Measurements from ENCODE around the gene TGM2.

The TGM2 gene

DNA sequence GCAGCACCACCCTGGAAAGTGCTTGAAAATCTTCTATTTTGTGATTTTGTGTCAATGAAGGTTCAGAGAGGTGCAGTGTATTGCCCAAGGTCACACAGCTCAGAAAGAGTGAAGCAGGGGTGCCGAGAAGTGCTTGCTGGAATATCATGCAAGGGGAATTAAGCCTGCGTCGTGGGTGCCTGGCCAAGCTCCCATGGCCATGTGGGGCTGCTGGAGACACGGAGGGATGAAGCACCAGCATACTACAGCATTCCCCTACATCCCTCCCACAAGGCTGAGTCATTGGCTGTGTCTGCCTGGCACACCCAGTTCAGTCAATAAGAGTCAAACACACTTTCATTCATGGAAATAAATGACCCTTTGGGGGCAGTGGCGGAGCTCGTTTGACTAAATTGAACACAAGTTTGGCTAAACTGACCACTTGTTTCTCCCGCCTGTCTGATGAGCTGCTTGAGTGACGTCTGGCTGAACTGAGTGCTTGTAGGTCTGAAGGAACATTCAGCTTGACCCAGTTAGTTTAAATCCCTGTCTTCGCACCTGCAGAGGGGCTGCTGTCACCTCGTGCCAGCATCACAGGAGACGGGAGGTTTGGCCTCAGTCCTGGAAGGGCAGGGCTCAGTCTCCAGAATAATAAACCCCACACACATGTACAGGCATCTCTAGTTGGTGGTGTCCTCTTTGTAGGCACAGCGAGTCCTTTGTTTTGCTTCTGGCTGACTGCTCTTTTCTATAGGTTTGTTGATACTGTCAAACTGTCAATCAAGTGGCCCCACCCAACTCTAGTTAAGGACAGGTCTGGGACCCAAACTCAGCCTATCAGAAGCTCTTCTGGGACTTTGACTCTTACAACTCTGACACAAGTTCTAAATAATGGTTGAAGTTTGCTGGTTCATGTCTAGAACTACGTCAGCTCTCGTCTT lies 8.4 kb upstream of the TGM2 start:
- DNase-seq, result no peak

DNA sequence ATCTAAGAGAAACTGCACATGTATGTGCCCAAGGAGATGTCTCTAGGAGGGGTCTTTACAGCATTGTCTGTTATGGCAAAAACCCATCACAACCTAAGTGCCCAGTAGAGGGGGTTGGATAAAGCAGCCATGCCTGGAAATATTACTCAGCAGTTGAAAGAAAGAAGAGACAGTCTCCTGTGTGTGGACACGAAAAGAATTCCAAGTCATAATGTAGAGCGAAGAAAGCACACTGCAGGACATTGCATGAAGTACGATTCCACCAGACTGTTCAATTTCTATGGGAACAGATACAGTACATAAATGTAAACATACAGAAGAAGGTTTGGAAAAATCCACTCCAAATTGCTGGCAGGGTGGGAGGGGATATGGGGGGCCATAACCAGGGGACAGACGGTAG lies 7.3 kb upstream of the TGM2 start:
- DNase-seq, result no peak

DNA sequence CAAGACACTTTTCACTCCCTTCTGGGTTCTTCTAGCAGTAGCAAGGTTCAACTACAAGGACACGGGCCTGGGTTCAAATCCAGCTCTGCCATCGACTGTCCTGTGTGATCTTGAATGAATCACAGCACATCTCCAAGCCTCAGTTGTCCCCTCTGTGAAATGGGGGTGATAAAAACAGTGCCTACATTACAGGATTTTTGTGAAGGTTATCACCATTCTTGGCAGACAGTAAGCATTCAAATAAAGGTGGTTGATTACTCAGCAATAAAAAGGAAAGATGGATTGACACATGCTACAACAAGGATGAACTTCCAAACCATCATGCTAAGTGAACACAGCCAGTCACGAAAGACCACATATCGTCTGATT lies 6.6 kb upstream of the TGM2 start:
- DNase-seq, result no peak

DNA sequence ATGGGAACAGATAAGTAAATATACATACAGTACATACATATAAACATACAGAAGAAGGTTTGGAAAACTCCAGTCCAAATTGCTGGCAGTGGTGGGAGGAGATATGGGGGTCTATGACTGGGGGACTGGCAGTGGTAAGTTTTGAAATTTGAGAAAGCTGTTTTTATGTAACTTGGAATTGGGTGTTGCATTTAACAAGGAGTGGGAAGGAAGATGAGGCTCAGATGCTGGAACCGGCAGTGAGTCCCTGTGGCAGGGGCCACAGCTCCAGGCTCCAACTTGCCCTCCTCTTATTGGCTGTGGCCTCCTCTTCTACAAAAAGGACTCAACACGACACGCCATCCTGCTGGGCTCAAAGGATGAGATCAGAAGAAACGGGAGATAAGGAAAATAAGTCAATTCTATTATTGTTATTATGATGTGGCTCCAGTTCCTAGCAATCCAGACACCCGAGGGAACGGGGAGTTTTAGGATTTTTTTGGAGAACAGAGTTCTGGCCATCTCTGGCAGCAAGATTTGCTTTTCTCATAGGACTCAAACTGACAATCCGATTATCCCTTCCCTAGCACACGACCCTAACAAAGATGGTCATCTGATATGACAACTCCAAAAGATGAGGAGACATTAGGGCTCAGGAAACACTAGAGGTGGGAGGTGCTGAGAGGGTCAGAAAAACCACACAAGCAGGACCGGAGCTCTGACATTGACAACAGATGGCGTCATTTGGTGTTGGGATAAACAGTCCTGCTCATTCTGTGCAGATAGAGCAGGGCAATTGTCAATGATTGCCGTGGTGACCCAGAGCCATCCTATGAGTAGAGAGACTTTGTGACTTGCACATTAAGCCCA lies 6.0 kb upstream of the TGM2 start:
- DNase-seq, result no peak

DNA sequence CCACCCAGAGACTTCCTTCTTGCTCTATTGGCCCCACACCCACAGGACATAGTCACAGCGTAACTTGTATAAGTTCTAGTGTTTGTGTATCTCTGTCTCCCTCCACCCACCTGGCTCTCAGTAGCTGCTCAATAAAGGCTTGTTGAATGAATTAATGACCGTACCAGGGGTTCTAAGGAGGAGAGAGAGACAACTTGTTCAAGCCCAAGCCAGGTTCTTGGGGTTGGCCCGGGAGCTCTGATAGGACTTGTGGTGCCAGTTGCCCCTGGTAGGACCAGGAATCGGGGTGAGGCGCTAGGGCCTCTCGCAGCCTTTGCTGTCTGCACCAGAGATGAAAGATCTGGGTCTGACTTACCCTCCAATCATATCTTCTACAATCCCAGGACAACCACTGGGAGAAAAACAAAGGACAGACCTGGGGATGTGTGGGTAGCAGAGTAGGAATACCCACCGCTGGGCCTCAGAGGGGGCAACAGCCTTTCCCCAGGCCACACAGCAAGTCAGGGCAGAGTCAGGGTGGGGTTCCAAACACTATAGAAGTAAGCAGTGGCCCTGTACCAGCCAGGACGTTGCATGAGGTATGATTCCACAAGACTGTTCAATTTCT lies 5.3 kb upstream of the TGM2 start:
- DNase-seq, result no peak

DNA sequence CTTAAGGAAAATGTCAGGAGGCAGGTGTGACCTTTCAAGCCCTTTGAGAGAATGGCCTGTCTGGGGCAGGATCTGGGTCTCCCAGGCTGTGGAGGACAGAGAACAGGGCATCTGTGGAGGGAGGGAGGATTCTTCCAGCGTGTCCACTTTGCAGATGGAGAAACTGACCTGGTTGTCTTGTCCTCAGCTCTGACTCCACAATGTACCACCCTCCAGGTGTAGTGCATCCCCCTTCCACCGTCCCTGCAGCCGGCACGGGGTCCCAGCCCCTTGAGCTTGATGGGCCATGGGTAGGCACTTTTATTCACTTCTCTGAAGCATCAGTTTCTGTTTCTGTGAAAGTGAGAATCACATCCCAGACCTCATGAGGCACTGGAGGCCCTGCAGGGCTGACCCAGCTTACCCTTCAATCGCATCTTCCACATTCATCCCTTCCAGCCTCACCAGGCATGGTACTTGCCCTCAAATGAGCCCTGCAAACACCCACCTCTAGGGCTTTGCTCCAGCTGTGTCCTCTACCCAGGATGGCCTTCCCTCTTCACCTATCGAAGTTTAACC lies 4.6 kb upstream of the TGM2 start:
- DNase-seq, result no peak

DNA sequence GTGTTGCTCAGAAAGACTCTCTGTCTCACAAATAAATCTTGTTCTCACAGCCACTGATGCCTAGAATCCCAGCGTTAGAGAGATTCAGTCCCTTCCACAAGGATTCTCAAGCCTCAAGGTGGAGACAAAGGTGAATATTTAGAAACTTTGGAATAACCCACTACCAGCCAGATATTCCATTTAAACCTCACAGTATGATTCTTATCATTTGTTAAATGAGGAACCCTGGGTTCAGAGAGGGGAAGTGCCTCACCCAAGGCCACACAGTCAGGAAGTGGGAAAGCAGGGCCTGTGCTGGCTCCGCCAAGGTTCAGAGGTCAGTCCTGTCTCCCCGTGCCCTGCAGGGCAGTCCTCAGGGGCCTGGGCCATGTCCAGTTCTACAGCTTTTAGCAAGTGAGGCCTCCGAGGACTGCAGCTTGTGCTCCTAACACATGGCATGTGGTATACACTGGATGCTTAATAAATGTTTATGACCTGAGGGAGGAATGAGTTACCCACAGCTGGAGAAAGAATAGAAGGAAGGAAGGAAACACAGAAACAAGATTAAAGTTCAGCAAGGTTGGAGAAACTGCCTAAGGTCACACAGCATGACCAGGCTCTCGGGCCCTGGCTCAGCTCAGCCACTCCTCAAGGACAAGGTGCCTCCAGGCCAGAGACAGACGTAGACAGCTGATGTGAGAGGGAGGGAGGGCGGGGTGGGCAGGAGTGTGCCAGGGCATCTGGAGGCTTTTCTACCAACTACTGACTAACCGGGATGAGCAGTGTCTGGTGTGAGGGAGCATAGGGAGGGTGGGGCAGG lies 3.9 kb upstream of the TGM2 start:
- DNase-seq, result no peak

DNA sequence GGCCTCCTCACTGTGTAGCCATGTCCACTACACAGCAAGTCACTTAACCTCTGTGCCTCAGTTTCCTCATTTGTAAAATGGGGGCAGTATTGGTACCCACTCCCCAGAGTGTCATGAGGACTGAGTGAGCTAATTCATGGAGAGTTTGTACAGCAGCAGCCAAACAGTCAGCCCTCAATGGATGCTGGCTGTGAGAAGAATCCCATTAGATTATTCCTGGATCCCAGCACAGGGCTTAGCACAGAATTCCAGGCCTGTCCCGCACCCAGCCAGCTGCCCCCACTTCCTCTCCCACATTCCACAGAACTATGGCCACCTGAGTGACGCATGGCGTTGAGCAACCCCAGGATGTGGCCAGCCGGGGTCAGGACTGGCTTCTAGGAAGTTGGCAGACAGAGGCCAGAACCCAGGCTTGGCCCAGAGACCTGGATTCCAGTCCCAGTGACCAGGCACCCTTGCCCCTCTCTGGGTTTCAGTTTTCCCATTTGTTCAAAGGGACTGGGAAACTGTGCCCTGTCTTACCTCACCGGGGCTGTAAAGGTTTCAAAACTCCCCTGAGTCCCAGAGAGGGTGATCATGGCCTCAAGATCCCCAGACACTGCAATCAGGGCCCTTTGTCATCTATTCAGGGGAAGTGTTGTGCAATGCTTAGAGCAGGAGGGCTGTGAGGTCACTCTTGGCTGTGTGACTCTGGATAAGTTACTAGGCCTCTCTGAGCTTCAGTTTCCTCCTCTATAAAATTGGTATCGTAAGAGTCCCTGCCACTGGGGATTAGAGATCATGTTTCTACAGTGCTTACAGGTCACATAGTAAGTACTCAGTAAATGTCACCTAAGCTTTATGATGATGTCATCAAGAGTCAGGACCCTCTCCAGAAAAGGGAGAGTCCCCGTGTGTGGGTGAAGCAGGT lies 3.0 kb upstream of the TGM2 start:
- DNase-seq, result no peak

DNA sequence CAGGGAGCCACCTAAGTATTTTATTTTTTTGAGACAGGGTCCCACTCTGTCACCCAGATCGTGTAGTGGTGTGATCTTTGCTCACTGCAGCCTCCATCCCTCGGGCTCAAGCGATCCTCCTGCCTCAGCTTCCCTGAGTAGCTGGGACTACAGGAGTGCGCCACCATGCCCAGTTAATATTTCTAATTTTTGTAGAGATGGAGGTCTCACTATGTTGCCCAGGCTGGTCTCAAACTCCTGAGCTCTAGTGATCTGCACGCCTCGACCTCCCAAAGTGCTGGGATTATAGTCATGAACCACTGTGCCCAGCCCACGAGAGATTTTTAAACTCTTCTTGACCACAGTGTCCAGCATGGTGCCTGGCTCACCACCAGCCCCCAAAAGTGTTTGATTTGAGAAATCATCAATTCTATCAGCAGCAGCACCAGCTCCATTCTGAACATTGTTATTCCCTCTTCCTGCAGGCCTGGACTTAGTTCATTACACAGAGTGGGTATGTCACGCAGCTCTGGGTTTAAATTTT lies 2.3 kb upstream of the TGM2 start:
- no peak for DNase-seq

DNA sequence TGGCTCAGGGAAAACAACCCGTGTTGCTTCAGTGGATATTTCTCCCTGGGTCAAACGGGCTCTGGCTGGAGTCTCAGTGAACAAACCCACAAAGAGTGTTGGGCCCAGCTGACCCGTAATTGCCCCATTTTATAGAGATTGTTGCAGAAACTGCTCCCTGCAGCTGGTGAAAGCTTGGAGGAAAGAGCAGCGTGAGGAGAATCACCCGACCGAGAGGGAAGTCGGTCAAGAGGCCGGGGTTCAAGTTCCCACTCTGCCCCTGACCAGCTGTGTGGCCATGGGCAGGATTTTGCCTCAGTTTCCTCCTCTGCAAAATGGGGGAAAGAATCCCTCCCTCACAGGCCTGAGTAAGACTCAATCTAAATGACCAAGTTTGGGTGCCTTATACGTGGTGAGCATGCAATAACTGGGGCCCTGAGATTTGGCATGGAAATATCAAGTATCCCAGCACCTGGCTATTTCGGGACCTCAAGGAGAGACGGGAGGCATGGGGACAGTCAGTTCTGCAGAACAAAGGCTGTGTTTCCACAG lies 1.7 kb upstream of the TGM2 start:
- no peak for DNase-seq

DNA sequence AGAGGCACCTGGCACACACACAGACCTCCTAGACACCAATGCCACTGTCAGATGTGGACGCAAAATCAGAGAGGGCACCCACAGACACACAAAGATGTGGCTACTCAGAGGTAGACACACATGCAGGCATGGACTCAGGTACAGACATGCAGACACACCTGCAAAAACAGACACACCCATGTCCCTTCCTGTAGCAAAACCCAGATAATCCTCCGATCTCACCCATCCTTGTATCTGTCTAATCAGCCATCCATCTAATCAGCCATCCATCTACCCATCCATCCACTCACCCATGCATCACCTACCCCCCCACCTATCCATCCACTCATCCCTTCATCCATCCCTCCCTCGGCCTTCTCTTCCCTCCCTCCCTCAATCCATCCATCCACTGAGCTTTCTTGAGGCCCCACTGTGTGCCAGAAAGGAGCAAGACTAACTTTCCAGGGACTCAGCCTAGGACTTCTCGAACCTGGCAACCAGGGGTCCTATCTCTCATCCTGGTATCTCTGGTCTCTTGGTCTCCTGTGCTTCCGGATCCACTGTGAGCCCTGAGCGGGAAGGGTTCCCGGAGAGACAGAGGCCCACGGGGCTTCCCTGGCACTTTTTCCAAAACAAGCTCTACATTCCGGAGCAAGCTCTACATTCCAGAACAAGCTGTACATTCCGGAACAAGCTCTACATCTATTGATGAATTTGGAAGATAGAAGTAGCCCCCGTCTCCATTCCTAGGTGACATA lies 1.1 kb upstream of the TGM2 start:
- no peak for DNase-seq

DNA sequence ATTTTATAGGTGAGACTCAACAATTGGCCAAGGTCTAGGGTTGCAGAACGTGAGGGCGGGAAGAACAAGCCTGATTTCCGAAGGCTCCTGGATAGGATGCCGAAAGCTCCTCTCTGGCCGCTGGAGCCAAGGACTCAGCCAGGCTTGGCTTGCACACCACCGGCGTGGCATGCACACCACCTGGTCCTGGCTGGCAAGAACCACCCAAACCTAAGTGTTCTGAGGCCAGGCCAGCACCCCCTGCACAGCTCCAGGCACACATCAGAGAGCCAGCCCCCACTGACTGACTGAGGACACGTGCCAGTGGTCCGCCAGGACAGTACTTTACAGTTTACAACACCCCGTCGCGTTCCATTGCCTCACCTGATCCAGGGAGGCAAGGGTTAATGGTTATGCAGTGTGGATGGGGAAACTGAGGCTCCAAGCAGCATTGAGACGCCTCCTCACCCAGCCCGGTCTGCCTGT lies 414 bp downstream of the TGM2 start:
- DNase-seq, result no peak

DNA sequence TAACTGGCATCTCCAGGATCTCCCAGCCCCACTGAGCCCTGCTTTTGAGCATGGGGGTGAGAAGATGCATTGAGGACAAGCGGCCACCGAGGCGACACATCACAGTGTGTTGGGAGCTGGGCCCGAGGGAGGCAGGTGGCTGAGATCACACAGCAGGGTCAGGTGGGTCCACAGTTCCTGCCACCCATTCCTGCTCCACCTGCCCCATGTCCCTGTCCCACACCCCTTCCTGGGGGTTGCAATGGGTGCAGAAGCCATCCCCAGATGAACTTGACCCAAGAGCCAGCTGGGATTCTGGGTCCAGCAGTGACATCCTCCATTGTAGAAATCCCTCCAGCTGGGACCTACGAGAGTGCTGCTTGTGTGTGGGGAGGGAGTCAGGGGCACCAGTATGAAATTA lies 1.0 kb downstream of the TGM2 start:
- no peak for DNase-seq

DNA sequence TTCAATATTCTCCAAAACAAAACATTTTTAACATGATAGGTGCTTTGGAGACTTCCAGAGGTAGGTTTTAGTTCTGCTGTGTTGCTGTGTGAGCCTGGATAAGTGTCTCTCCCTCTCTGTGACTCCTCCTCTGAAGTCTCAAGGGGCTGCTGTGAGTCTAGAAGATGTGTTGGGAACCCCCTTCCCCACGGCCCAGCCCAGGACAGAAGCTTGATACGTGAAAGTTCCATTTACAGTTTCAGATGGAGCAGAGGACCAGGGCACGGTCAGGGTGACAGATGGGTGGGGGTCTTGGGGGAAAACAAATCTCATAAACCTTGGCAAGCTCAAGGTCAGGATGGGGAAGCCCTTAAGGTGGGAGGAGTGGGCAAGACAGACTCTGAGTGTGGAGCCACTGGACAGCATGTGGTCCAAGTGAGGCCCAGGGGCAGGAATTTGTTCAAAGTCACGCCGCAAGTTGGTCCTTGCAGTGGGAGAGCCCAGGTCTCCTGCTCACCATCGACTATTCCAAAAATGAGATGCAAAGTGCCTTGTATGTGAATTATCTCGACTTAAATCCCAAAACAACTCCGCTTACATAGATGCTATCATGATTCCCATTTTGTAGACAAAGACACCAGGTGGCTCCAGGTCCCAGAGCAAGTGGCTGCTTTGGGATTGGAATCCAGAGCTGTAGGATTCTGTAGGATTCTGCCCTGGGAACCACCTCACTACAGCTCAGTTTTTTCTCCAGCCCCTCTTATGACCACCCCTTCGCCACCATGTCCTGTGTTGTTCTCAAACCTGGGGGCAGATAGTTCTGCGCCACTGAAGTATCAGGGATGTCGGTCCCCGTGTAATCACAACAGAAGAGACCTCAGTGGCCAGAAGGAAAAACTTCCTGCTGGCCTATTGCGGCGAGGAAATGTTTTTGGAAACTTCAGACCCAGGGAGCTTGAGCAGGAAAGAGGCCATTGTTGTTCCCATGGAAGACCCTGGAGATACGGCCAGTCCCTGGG lies 1.9 kb downstream of the TGM2 start:
- no peak for DNase-seq

DNA sequence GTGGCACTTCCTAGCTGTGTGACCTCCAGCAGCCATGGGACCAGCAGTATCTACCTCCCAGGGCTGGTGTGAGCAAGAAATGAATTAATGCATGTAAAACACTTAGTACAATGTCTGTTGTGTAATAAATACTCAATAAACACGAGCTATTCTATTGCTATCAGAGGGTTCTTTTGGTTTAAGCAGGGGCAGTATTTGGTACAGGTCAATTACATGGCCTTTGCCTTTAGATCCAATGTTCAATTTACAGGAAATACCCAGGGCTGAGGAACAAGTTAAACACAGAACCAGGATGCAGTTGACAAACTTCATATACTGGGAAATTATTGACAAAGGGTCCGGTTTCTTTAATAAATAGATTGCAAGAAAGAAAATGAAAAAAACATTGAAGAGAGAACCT lies 2.9 kb downstream of the TGM2 start:
- DNase-seq, result no peak

DNA sequence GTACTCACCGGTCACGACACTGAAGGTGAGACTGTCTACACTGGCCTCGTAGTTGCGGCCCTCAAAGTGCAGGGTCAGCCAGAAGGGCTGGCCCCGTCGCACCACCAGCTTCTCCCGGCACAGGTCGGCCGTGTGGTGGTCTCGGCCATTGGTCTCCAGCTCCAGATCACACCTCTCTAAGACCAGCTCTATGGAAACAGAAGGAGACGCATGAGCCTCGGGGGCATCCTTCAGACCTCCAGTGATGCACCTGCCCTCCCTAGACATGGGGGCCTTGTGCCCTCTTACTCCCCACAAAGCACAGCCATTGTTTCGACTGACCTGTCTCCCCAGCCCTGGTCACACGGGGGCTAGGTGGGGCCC lies 3.7 kb downstream of the TGM2 start:
- no peak for DNase-seq

DNA sequence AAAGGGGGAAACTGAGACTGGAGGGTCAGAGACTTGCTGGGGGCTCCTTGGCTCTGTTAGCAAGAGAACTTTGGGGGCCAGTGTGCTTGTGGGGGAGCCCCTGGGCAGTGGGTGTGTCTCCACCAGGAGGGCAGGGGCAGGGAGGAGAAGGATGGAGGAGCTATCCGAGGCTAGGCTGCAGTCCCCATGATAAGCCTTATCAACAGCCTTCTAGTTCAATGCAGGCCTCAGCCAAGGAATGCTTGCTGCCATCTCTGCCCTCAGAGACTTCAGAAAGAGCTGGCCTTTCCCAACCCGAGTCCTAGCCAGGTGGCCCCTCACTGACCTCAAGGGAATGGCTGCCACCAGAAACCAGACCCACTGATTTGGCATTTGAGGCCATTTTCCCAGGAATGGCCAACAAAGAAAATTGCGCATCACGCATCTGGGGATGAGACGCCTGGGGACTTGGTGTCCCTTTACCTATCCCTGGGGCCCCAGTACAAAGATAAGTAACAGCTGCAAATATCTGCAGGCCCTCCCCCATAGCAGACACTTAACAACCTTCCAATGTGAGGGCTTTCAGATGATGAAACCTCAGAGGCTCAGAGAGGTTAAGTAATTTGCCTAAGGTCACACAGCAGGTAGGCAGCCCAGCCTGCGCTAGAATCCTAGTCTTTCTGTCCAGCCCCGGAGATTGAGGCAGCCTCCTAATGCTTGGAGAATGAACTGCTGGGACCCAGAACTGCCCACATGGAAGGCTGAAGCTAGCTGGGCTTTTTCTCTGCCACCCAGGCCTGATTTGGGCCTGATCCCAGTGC lies 4.9 kb downstream of the TGM2 start:
- no peak for DNase-seq

DNA sequence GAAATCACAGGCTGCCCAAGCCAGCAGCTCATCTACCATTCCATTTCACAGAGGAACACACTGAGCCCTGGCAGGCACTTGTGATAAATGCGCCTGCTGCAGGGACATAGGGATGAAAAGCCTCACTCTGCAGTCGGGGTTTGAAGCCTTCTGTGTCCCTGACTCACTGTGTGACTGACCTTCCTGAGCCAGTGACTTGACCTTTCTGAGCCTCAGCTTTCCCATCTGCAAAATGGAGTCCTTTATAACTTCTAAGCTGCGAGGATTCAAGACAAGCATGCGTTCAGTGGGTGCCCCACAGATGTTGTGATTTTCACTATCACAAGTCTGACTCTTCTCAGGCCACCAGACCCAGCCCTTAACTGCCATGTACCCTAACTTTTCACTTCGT lies 5.5 kb downstream of the TGM2 start:
- no peak for DNase-seq

Measured in activated CD4-positive, alpha-beta T cell treated with anti-CD3 and anti-CD28 coated beads, Interleukin-2, amount 50 U/mL, for 16 hours (primary cell).